NT2/D1 (cell line): ENCODE measurements around the gene MEGF8.

Source experiments
- SUZ12 ChIP-seq: IDR thresholded peaks from 2 replicates; pipeline ENCODE4 v1.6.1; 2011; ENCODE audit not compliant: insufficient read length, insufficient read depth; ENCODE audit errors: extremely low read depth
- YY1 ChIP-seq: IDR thresholded peaks from 2 replicates; pipeline ENCODE4 v1.6.1; 2011; ENCODE audit not compliant: insufficient read length, insufficient read depth
- ZNF274 ChIP-seq: IDR thresholded peaks from 2 replicates; pipeline ENCODE4 v1.6.1; 2011; ENCODE audit warnings: mild to moderate bottlenecking, low read depth, low read length

DNA sequence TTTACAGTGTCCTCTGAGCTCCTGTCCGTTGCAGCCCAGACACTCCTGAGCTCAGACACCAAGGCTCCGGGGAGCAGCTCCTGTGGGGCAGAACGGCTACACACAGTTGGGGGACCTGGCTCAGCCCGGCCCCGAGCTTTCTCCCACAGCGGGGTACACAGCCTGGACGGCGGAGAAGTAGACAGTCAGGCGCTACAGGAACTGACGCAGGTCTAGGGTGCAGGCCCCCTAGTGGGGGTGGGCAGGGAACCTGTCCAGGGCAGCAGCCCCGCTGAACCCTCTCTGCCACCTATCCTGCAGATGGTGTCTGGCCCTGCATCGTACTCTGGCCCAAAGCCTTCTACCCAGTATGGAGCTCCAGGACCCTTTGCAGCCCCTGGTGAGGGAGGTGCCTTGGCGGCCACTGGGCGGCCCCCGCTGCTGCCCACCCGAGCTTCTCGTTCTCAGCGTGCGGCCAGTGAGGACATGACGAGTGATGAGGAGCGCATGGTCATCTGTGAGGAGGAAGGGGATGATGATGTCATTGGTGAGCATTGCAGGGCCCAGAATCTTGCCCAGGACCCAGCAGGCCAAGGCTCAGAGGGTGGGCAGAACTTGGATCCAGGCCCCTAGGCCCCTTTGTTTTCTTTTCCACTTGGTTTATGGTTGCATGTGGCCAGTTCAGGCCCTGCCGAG is 36.4 kb upstream of the MEGF8 start:
- TF ChIP-seq ZNF274 (no peak), YY1 (no peak), SUZ12 (no peak)
